Activated CD4-positive, alpha-beta T cell treated with anti-CD3 and anti-CD28 coated beads for 1 hour (primary cell): ENCODE measurements around the gene ARHGAP33.

Source experiments
- DNase-seq: peaks from one replicate; pipeline ENCODE4 v3.0.0-alpha.2; 2020

Gene ARHGAP33

GRCh38 chr19:35779033-35779432 lies 3.7 kb downstream of the ARHGAP33 start:
- DNase-seq, result no peak

GRCh38 chr19:35780058-35780457 lies 4.7 kb downstream of the ARHGAP33 start:
- DNase-seq, result no peak

- no peak for DNase-seq
These were observed 5.4 kb downstream of the ARHGAP33 start for GRCh38 chr19:35780717-35781116.

- DNase-seq, result no peak
These were observed 6.3 kb downstream of the ARHGAP33 start for GRCh38 chr19:35781650-35782049.

GRCh38 chr19:35782589-35782988 lies 7.2 kb downstream of the ARHGAP33 start:
- no peak for DNase-seq

GRCh38 chr19:35783469-35784434 lies 8.4 kb downstream of the ARHGAP33 start:
- no peak for DNase-seq

- no peak for DNase-seq
These were observed 9.4 kb downstream of the ARHGAP33 start for GRCh38 chr19:35784503-35785338.

- DNase-seq, result no peak
These were observed 9.9 kb downstream of the ARHGAP33 start for GRCh38 chr19:35785339-35785627.

- no peak for DNase-seq
These were observed 11.2 kb downstream of the ARHGAP33 start for GRCh38 chr19:35786299-35787160.

GRCh38 chr19:35787227-35787799 lies 11.9 kb downstream of the ARHGAP33 start:
- no peak for DNase-seq

GRCh38 chr19:35788205-35788960 lies 13.0 kb downstream of the ARHGAP33 start:
- no peak for DNase-seq

- no peak for DNase-seq
These were observed 14.0 kb downstream of the ARHGAP33 start for GRCh38 chr19:35789195-35789977.

GRCh38 chr19:35789978-35790944 lies 14.9 kb downstream of the ARHGAP33 start:
- no peak for DNase-seq

- no peak for DNase-seq
These were observed 15.8 kb downstream of the ARHGAP33 start for GRCh38 chr19:35790981-35791813.

- DNase-seq, result no peak
These were observed 16.5 kb downstream of the ARHGAP33 start for GRCh38 chr19:35791814-35792279.

GRCh38 chr19:35792312-35792711 lies 16.9 kb downstream of the ARHGAP33 start:
- no peak for DNase-seq

- DNase-seq, result no peak
These were observed 17.5 kb downstream of the ARHGAP33 start for GRCh38 chr19:35792888-35793287.

GRCh38 chr19:35793381-35794165 lies 18.2 kb downstream of the ARHGAP33 start:
- no peak for DNase-seq
